ENCODE measurements around the gene SLC27A1. TPM values are rescaled to one million over a fixed set of nuclear protein-coding genes. Genes with fewer than 3 reads are reported as not detected.

The SLC27A1 gene
- total RNA-seq, 3 donors from 2014 or later (not counting 1 experiment from before 2014, with no cell fraction given), result 12.9 to 26.2 (median 16.3) TPM

GRCh38 chr19:17510220-17510993 is 40.1 kb downstream of the SLC27A1 start:
- intact Hi-C loops (cut with micrococcal nuclease), result loop anchor here (5.0 kb wide), 1 partner anchor 47 kb away; the partner anchor contains the start of gene COLGALT1
- no peak for TF ChIP-seq CTCF (IDR thresholded peaks at IDR 0.05)
- Mint-ChIP-seq H3K36me3 (no peaks in the 10 kb centered on the region), H3K4me1 (peaks cover 21 to 25% of the 10 kb centered on the region in 2 donors), H3K27ac (peak overlapping the region; percentile 87 to 91), H3K27me3 (ENCODE audit: low read depth in 2 of 2) (no peaks in the 10 kb centered on the region), H3K4me3 (peak overlapping the region; percentile 92), H3K9me3 (no peaks in the 10 kb centered on the region)
- Histone ChIP-seq H3K36me3 (ENCODE audit: control insufficient read depth, insufficient read depth, low read length) (peaks cover 2% of the 10 kb centered on the region), H3K27ac (ENCODE audit: low read length) (peak overlapping the region; percentile 86), H3K27me3 (ENCODE audit: control insufficient read depth, insufficient read depth, low read length) (no peaks in the 10 kb centered on the region), H3K4me3 (ENCODE audit: low read length) (peak overlapping the region; percentile 72), H3K4me1 (ENCODE audit: control insufficient read depth, insufficient read depth, low read length) (peaks cover 29% of the 10 kb centered on the region), H3K9me3 (ENCODE audit: control insufficient read depth, insufficient read depth, low read length) (no peaks in the 10 kb centered on the region)
- DNase-seq (no peak), ATAC-seq (no peak)
- 34% methylated on average over 13 of the region's 13 CpGs for WGBS (ENCODE audit: insufficient coverage)

GRCh38 chr19:17511724-17512573 is 41.6 kb downstream of the SLC27A1 start:
- H3K36me3 Mint-ChIP-seq, result no peaks in the 10 kb centered on the region
- peaks cover 7% of the 10 kb centered on the region for H3K36me3 ChIP-seq (ENCODE audit: control insufficient read depth, insufficient read depth, low read length)
- intact Hi-C loops (cut with micrococcal nuclease), result loop anchor here (1.0 to 5.0 kb wide), 2 partner anchors 27 to 45 kb away; partner anchors contain the start of gene COLGALT1
- peaks cover 29% of the 10 kb centered on the region for H3K4me1 ChIP-seq (ENCODE audit: control insufficient read depth, insufficient read depth, low read length)
- under 1% methylated on average over 82 of the region's 82 CpGs for WGBS (ENCODE audit: insufficient coverage)
- H3K9me3 ChIP-seq (ENCODE audit: control insufficient read depth, insufficient read depth, low read length), result no peaks in the 10 kb centered on the region
- H3K4me1 Mint-ChIP-seq, result peaks cover 21 to 25% of the 10 kb centered on the region in 2 donors
- H3K9me3 Mint-ChIP-seq, result no peaks in the 10 kb centered on the region
- peak overlapping the region; percentile 72 for H3K4me3 ChIP-seq (ENCODE audit: low read length)
- H3K27me3 Mint-ChIP-seq (ENCODE audit: low read depth in 2 of 2), result no peaks in the 10 kb centered on the region
- peak overlapping the region; percentile 86 for H3K27ac ChIP-seq (ENCODE audit: low read length)
- peak overlapping the region; percentile 87 to 91 for H3K27ac Mint-ChIP-seq
- TF ChIP-seq CTCF (IDR thresholded peaks at IDR 0.05), result no peak
- H3K4me3 Mint-ChIP-seq, result peak overlapping the region; percentile 92
- DNase-seq (peak; percentile 86 to 90), ATAC-seq (peak; percentile 74 to 87 (median 76))
- no peaks in the 10 kb centered on the region for H3K27me3 ChIP-seq (ENCODE audit: control insufficient read depth, insufficient read depth, low read length)

- DNase-seq, result no peak
- H3K36me3 Mint-ChIP-seq, result no peaks in the 10 kb centered on the region
Observed at GRCh38 chr19:17512574-17512939, 42.2 kb downstream of the SLC27A1 start.

More at GRCh38 chr19:17512574-17512939, 42.2 kb downstream of the SLC27A1 start:
- no peaks in the 10 kb centered on the region for H3K27me3 Mint-ChIP-seq (ENCODE audit: low read depth in 2 of 2)
- peaks cover 25% of the 10 kb centered on the region in 2 donors for H3K4me1 Mint-ChIP-seq
- peaks cover 3% of the 10 kb centered on the region for H3K9me3 ChIP-seq (ENCODE audit: control insufficient read depth, insufficient read depth, low read length)
- peak overlapping the region; percentile 92 for H3K4me3 Mint-ChIP-seq
- WGBS (ENCODE audit: insufficient coverage), result 35% methylated on average over 9 of the region's 9 CpGs
- H3K4me1 ChIP-seq (ENCODE audit: control insufficient read depth, insufficient read depth, low read length), result peaks cover 29% of the 10 kb centered on the region
- TF ChIP-seq CTCF (IDR thresholded peaks at IDR 0.05), result no peak
- peak overlapping the region; percentile 87 to 91 for H3K27ac Mint-ChIP-seq
- H3K27me3 ChIP-seq (ENCODE audit: control insufficient read depth, insufficient read depth, low read length), result no peaks in the 10 kb centered on the region
- peak overlapping the region; percentile 86 for H3K27ac ChIP-seq (ENCODE audit: low read length)
- peak overlapping the region; percentile 72 for H3K4me3 ChIP-seq (ENCODE audit: low read length)
- peaks cover 13% of the 10 kb centered on the region for H3K36me3 ChIP-seq (ENCODE audit: control insufficient read depth, insufficient read depth, low read length)
- H3K9me3 Mint-ChIP-seq, result no peaks in the 10 kb centered on the region
- intact Hi-C loops (cut with micrococcal nuclease), result loop anchor here (1.0 to 5.0 kb wide), 2 partner anchors 27 to 45 kb away; partner anchors contain the start of gene COLGALT1
- no peak for ATAC-seq

Measured in natural killer cell (primary cell).